Hematopoietic multipotent progenitor cell treated with erythropoietin and hydrocortisone succinate and interleukin-3 and kit ligand, for 8 days (in vitro differentiated cells): ENCODE results near the gene PTPN2.
A peak's percentile ranks its signal among the peaks of the same experiment; 100 is the strongest.
"Not testable (repeated sequence)": the region's sequence is repeated elsewhere in the genome, so short reads cannot be mapped to it uniquely, and the experiment has no call there.

Experiments
- DNase-seq: peaks from one replicate; pipeline ENCODE4 v3.0.0-alpha.2; 2015

Gene PTPN2

GRCh38 chr18:12890964-12891363 is 6.9 kb upstream of the PTPN2 start:
- no peak for DNase-seq

GRCh38 chr18:12886498-12887126 is 2.6 kb upstream of the PTPN2 start:
- DNase-seq: peak; percentile 68

- DNase-seq: peak; percentile 40
Observed at GRCh38 chr18:12885500-12885899, 1.5 kb upstream of the PTPN2 start.

- no peak for DNase-seq
Observed at GRCh38 chr18:12884406-12885323, 628 bp upstream of the PTPN2 start.

GRCh38 chr18:12883372-12883683 is 709 bp downstream of the PTPN2 start:
- no peak for DNase-seq

- no peak for DNase-seq
Observed at GRCh38 chr18:12882453-12883371, 1.3 kb downstream of the PTPN2 start.

GRCh38 chr18:12880541-12880910 is 3.5 kb downstream of the PTPN2 start:
- no peak for DNase-seq

GRCh38 chr18:12879840-12880540 is 4.0 kb downstream of the PTPN2 start:
- no peak for DNase-seq

- DNase-seq: not testable (repeated sequence)
Observed at GRCh38 chr18:12874992-12875391, 9.0 kb downstream of the PTPN2 start.

GRCh38 chr18:12873961-12874567 is 10.0 kb downstream of the PTPN2 start:
- not testable (repeated sequence) for DNase-seq

- no peak for DNase-seq
Observed at GRCh38 chr18:12872408-12872807, 11.6 kb downstream of the PTPN2 start.

GRCh38 chr18:12868576-12868975 is 15.5 kb downstream of the PTPN2 start:
- no peak for DNase-seq

GRCh38 chr18:12867441-12868123 is 16.5 kb downstream of the PTPN2 start:
- no peak for DNase-seq

- no peak for DNase-seq
Observed at GRCh38 chr18:12863687-12864216, 20.3 kb downstream of the PTPN2 start.

- DNase-seq: no peak
Observed at GRCh38 chr18:12862874-12863482, 21.1 kb downstream of the PTPN2 start.

- DNase-seq: no peak
Observed at GRCh38 chr18:12862467-12862866, 21.6 kb downstream of the PTPN2 start.

- no peak for DNase-seq
Observed at GRCh38 chr18:12861637-12862036, 22.4 kb downstream of the PTPN2 start.

GRCh38 chr18:12860530-12860929 is 23.5 kb downstream of the PTPN2 start:
- no peak for DNase-seq

GRCh38 chr18:12858991-12859390 is 25.0 kb downstream of the PTPN2 start:
- DNase-seq: no peak

GRCh38 chr18:12857991-12858544 is 26.0 kb downstream of the PTPN2 start:
- DNase-seq: no peak
